Thymus (tissue), 11 donors: ENCODE results near the gene TSPO2. TPM values are rescaled to one million over a fixed set of nuclear protein-coding genes. Genes with fewer than 3 reads are reported as not detected.

ENCODE experiments used
- DNase-seq, 9 donors: peaks; one replicate each; pipeline ENCODE4 v3.0.0-alpha.2; 2013; ENCODE audit warnings: low spot score in 9 of 9, low read depth in 6 of 9, missing footprints in 1 of 9
- H3K27ac ChIP-seq, 2 donors: one replicate each; pipeline ENCODE4 v1.5.1; 2013; ENCODE audit warnings: control low read depth in 1 of 2, low read depth in 1 of 2, low read length in 1 of 2, mild to moderate bottlenecking in 1 of 2, moderate library complexity in 1 of 2
- H3K27me3 ChIP-seq, 2 donors: one replicate each; pipeline ENCODE4 v1.5.1; 2013; ENCODE audit warnings: low read length in 1 of 2; ENCODE audit not compliant: control insufficient read depth in 2 of 2, insufficient read depth in 1 of 2
- H3K36me3 ChIP-seq, 2 donors: one replicate each; pipeline ENCODE4 v1.5.1; 2013; ENCODE audit warnings: low read length in 1 of 2, mild to moderate bottlenecking in 1 of 2, moderate library complexity in 1 of 2; ENCODE audit not compliant: control insufficient read depth in 2 of 2, insufficient read depth in 2 of 2
- H3K4me1 ChIP-seq, 2 donors: one replicate each; pipeline ENCODE4 v1.5.1; 2013; ENCODE audit warnings: low read length in 2 of 2; ENCODE audit not compliant: control insufficient read depth in 2 of 2, insufficient read depth in 2 of 2
- H3K4me3 ChIP-seq, 2 donors: one replicate each; pipeline ENCODE4 v1.5.1; 2013; ENCODE audit warnings: low read length in 2 of 2, control low read depth in 1 of 2, mild to moderate bottlenecking in 1 of 2
- H3K9me3 ChIP-seq, 2 donors: one replicate each; pipeline ENCODE4 v1.5.1; 2013; ENCODE audit warnings: low read length in 1 of 2, mild to moderate bottlenecking in 1 of 2; ENCODE audit not compliant: control insufficient read depth in 2 of 2, insufficient read depth in 1 of 2
- WGBS: extraction: QIAGEN DNeasy Blood & Tissue Kit; methylation state at CpG from one replicate; pipeline ENCODE4 v1.1.7; 2013; 5-methylcytosine and 5-hydroxymethylcytosine counted together
- polyA plus RNA-seq: library from polyadenylated mRNA; stranded (reverse); fragments of 200-250 nt; gene quantifications from one replicate; pipeline ENCODE4 v1.2.3, GENCODE V29; 2013
- total RNA-seq: library from RNA; stranded (reverse); fragments of 120-200 nt; gene quantifications from one replicate; pipeline ENCODE4 v1.2.4, GENCODE V29; 2013
- donor health status: healthy.

The TSPO2 gene
- total and polyA plus RNA-seq, 2 donors: 0.09 to 0.38 TPM

DNA sequence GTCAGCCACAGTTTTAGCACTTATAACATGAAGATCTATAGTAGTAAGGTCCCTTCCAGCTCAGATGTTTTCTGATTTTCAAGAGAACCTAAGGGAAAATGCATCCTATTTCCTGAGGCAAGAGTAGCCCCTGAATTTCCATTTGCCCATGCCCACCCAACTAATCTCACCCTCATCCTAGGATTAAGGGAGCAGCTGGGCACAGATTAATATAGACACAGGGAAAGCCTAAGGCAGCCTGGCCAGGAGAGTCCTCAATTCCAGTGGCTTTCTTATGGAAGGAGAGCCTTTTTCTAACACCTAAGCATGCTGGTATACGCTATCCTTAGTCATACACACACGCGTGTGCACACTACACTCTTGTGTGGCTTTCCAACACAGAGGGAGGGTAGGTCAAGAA lies 12.2 kb downstream of the TSPO2 start:
- 98% methylated on average over 3 of the region's 3 CpGs for WGBS

DNA sequence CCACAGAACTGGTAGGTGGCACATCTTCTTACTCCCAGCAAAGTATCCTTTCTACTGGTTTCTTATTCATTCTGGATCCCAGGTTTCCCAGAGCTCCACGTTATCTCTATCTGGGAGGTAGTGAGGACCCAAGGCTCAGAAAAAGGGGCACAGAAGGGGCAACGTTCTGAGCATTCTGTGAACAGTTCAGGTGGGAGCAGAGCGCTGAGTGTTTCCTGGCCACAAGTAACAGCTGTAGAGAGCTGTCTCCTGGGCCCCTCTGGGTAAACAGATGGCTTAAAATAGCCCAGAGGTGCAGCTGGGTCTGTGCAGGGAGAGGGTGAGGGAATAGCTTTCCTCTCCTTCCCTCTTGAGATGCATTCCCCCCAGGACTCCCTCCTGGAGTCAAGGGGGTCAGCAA lies 12.9 kb downstream of the TSPO2 start:
- H3K4me3 ChIP-seq: no peak overlapping the region
- DNase-seq: peak in 7 of 9 donors; percentile 37 to 84 (median 65)
- no peaks in the 10 kb centered on the region for H3K27me3 ChIP-seq
- peak overlapping the region in 1 of 2 donors; percentile 94 for H3K27ac ChIP-seq
- 5% methylated on average over 3 of the region's 3 CpGs for WGBS
- peaks cover 0 to 5% of the 10 kb centered on the region in 2 donors for H3K36me3 ChIP-seq
- H3K9me3 ChIP-seq: no peaks in the 10 kb centered on the region
- H3K4me1 ChIP-seq: peaks cover 48 to 70% of the 10 kb centered on the region in 2 donors

More for the DNA sequence above, 12.2 kb downstream of the TSPO2 start:
- no peaks in the 10 kb centered on the region for H3K9me3 ChIP-seq
- H3K4me3 ChIP-seq: no peak overlapping the region
- peaks cover 48 to 69% of the 10 kb centered on the region in 2 donors for H3K4me1 ChIP-seq
- no peaks in the 10 kb centered on the region for H3K27me3 ChIP-seq
- H3K36me3 ChIP-seq: peaks cover 0 to 7% of the 10 kb centered on the region in 2 donors
- H3K27ac ChIP-seq: peak overlapping the region in 1 of 2 donors; percentile 94
- no peak for DNase-seq

DNA sequence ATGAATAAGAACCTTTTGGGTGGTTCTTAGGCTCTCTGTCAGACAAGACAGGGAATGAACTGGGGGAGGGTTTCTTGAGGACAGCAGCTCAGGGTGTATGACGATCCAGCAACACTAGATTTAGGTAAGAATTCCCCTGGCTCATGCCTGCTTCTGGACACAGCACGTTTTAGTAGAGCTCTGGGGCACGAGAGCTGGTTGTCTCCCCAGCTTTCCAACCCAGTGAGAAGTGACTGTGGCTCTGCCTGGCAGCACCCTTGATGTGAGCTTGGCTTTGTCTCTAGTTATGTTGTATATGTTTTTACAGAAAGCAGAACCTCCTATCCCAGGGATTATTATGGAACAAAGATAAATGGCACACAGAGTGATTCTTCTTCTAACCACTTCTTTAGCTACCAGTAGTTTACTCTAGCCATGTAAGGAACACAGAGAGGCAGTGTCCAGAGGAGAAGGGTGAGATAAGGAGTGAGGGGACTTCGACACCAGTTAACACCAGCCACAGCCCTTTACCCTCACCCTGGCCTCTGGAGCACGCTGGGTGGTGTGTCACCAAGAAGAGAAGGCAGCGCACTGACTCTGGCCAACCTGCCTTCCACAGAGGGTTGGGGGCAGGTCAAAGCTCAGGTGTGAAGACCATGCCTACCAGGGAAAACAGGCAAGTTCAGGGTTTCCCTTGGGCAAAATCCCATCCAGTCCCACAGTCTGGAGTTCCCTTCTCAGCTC lies 14.7 kb downstream of the TSPO2 start:
- Histone ChIP-seq H3K4me1 (peaks cover 42 to 66% of the 10 kb centered on the region in 2 donors), H3K27ac (peak overlapping the region in 1 of 2 donors; percentile 48), H3K9me3 (no peaks in the 10 kb centered on the region), H3K36me3 (peaks cover 7 to 10% of the 10 kb centered on the region in 2 donors), H3K27me3 (no peaks in the 10 kb centered on the region), H3K4me3 (no peak overlapping the region)
- DNase-seq: no peak
- 90% methylated on average over 6 of the region's 6 CpGs for WGBS

DNA sequence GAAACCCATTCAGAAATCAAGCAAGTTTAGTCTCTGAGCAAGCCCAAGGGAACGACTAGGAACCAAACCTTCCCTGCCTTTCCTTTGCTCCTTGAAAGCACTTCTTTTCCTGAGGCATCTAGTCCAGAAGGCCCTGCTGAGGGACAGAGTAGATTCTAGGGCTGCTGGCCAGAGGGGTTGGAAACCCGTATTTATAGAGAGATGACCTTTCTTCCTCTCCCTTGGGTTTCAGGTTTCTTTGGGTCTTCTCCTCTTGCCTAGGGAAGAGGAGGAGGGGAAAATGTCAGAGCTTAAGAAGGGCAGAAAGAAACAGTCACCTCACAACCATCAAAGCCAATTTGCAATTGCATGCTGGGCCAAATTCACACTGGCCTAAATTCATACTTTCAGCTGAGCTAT lies 16.5 kb downstream of the TSPO2 start:
- Histone ChIP-seq H3K9me3 (no peaks in the 10 kb centered on the region), H3K27me3 (no peaks in the 10 kb centered on the region), H3K4me1 (peaks cover 24 to 48% of the 10 kb centered on the region in 2 donors), H3K36me3 (peaks cover 10 to 18% of the 10 kb centered on the region in 2 donors), H3K27ac (peak overlapping the region in 1 of 2 donors; percentile 33), H3K4me3 (no peak overlapping the region)
- no peak for DNase-seq
- WGBS: 95% methylated on average over 2 of the region's 2 CpGs

DNA sequence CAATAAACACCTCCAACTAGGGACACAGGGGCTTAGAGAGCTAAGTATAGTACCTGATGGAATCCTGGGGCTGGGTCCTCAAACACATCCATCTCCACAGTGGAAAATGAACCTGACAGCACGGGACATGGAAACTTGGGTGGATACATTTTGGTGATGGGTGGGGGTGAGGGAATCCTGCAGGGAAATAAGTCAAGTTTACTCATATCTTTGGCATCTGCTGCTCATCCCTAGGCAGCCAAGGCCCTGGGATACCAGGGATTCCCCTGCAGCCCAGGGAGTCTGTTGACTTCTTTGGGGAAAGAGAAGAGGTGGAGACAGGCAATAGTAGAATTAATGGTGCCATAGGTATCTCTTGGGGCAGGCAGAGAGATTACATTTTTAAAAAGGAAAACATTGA lies 17.3 kb downstream of the TSPO2 start:
- Histone ChIP-seq H3K36me3 (peaks cover 10 to 25% of the 10 kb centered on the region in 2 donors), H3K27me3 (no peaks in the 10 kb centered on the region), H3K9me3 (no peaks in the 10 kb centered on the region), H3K27ac (no peak overlapping the region), H3K4me3 (no peak overlapping the region), H3K4me1 (peaks cover 16 to 46% of the 10 kb centered on the region in 2 donors)
- no peak for DNase-seq
- WGBS: 96% methylated on average over 1 of the region's 1 CpG

DNA sequence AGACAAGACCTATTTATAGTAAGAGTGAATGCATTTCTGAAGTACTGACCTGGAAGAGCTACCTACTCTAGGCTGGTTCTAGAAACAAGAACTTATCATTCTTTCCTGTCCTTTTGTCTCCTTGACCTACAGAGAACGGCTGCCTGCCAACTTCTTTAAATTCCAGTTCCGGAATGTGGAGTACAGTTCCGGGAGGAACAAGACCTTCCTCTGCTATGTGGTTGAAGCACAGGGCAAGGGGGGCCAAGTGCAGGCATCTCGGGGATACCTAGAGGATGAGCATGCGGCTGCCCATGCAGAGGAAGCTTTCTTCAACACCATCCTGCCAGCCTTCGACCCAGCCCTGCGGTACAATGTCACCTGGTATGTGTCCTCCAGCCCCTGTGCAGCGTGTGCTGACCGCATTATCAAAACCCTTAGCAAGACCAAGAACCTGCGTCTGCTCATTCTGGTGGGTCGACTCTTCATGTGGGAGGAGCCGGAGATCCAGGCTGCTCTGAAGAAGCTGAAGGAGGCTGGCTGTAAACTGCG lies 19.0 kb downstream of the TSPO2 start:
- no peaks in the 10 kb centered on the region for H3K27me3 ChIP-seq
- H3K36me3 ChIP-seq: peaks cover 10 to 42% of the 10 kb centered on the region in 2 donors
- whole genome bisulfite sequencing: 94% methylated on average over 13 of the region's 13 CpGs
- DNase-seq: no peak
- H3K4me1 ChIP-seq: peaks cover 1 to 28% of the 10 kb centered on the region in 2 donors
- no peaks in the 10 kb centered on the region for H3K9me3 ChIP-seq
- no peak overlapping the region for H3K27ac ChIP-seq
- H3K4me3 ChIP-seq: no peak overlapping the region

DNA sequence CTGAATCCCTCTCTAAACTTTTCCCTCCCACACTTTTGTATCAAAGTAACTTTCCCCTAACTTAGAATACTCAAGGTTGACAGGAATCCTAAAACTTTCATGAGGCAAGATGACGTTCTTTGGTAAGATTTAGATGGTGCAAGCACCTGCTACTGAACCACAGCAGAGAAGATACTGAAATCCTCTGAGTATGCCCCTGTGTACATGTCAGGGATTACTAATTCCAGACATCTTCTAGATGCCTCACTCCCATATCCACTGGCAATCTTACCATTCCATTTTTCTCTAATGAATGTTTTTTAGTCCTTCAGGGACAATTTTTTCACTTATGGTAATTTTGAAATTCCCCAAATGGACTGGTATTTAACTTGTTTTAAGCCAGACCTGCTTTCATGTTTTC lies 19.8 kb downstream of the TSPO2 start:
- Histone ChIP-seq H3K9me3 (no peaks in the 10 kb centered on the region), H3K27ac (no peak overlapping the region), H3K27me3 (no peaks in the 10 kb centered on the region), H3K4me3 (no peak overlapping the region), H3K4me1 (peaks cover 0 to 24% of the 10 kb centered on the region in 2 donors), H3K36me3 (peaks cover 10 to 48% of the 10 kb centered on the region in 2 donors)
- 92% methylated on average over 1 of the region's 1 CpG for WGBS
- no peak for DNase-seq

DNA sequence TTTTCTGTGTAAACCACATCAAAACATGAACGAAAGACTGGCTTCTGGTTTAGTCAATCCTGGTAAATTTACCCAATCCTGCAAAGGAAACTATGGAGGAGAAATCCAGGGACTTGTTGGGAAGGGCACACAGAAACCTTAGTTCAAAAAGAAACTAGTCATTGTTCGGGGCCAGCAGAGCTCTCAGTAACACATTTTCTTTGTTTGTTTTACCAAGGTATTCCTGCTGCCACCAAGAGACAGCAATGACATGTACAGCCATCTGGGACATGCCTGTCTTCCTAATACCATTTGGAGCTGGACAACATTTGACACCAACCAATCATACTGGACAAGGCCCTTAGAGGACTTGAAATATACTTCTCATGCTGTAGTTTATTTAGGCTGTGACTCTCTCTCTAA lies 21.6 kb downstream of the TSPO2 start:
- no peak overlapping the region for H3K27ac ChIP-seq
- 49% methylated on average over 2 of the region's 2 CpGs for whole genome bisulfite sequencing
- H3K36me3 ChIP-seq: peaks cover 13 to 61% of the 10 kb centered on the region in 2 donors
- H3K4me3 ChIP-seq: no peak overlapping the region
- no peaks in the 10 kb centered on the region for H3K9me3 ChIP-seq
- H3K4me1 ChIP-seq: peaks cover 0 to 17% of the 10 kb centered on the region in 2 donors
- DNase-seq: no peak
- H3K27me3 ChIP-seq: no peaks in the 10 kb centered on the region

DNA sequence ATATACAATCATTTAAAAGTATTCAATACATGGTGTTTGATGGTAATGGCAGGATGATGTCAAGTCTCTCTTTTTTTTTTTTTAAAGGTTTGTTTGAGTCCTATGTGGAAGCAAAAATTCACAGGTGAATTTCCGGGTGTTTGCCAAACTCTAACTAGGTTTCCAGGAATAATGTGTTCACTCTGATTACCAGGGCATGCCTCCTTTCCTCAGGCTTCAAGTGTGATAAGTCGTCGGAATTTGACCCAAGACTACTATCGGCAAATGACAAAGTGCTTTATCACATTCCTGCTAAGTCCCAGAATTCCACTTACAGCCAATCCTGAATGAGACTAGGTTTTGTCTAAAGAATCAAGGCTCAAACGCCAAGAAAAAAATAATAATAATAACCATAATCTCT lies 22.6 kb downstream of the TSPO2 start:
- no peak for DNase-seq
- 97% methylated on average over 5 of the region's 5 CpGs for WGBS
- no peak overlapping the region for H3K4me3 ChIP-seq
- peaks cover 0 to 10% of the 10 kb centered on the region in 2 donors for H3K4me1 ChIP-seq
- H3K27me3 ChIP-seq: no peaks in the 10 kb centered on the region
- H3K9me3 ChIP-seq: no peaks in the 10 kb centered on the region
- no peak overlapping the region for H3K27ac ChIP-seq
- H3K36me3 ChIP-seq: peaks cover 8 to 70% of the 10 kb centered on the region in 2 donors
